Measurements from ENCODE around the gene FST.

FST gene

DNA sequence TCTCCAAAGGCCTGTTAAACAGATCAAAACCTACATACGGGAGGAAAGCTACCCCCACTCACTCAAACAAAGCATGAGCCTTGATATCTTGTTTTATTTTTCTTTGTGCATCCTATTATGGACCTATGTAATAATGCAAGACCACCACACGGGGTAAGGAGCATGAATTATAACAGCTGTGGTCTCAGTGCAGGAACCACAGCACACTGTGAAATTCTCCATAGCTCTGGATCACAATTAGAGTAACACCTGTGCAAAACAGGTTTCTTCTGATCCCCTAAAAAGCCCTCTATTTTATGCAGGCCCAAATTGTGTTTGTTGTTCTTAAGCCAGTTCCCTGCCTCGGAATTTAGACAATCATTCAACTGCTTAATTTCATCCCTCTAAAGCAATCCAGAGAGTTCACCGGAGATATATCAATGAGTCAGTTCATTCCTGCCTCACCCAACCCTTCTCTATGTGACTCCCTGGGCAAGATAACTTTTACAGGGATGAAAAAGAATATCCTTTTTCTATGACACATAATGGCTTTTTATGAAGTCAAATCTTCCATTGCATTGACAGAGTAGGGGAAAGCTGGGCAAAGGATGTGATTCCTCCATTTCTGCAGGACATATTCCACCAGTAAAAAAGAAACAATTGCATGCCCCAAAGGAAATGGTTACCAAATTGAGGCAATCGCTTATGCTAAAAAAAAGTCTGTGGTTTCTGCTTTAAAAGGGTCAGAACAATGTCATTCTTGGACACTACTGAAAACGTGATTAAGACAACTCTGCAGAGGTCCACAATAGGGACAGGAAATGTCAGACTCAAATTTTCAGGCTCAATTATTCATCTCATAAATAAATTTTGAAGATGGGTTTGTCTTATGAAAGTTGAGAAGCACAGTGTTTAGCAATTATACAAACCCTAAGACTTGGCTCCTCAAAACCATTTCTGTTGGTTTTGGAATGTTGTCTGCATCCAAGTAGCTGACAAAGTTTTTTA lies 41.6 kb upstream of the FST start:
- TF ChIP-seq, protein P1, sequence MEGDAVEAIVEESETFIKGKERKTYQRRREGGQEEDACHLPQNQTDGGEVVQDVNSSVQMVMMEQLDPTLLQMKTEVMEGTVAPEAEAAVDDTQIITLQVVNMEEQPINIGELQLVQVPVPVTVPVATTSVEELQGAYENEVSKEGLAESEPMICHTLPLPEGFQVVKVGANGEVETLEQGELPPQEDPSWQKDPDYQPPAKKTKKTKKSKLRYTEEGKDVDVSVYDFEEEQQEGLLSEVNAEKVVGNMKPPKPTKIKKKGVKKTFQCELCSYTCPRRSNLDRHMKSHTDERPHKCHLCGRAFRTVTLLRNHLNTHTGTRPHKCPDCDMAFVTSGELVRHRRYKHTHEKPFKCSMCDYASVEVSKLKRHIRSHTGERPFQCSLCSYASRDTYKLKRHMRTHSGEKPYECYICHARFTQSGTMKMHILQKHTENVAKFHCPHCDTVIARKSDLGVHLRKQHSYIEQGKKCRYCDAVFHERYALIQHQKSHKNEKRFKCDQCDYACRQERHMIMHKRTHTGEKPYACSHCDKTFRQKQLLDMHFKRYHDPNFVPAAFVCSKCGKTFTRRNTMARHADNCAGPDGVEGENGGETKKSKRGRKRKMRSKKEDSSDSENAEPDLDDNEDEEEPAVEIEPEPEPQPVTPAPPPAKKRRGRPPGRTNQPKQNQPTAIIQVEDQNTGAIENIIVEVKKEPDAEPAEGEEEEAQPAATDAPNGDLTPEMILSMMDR (IDR thresholded peaks at IDR 0.05; ENCODE audit: low read length, missing control alignments) = no peak
- peak; percentile 40 for DNase-seq (ENCODE audit: low read depth)
- H3K4me3 ChIP-seq (replicated peaks; ENCODE audit: low read depth, low read length) = no peak overlapping the region

DNA sequence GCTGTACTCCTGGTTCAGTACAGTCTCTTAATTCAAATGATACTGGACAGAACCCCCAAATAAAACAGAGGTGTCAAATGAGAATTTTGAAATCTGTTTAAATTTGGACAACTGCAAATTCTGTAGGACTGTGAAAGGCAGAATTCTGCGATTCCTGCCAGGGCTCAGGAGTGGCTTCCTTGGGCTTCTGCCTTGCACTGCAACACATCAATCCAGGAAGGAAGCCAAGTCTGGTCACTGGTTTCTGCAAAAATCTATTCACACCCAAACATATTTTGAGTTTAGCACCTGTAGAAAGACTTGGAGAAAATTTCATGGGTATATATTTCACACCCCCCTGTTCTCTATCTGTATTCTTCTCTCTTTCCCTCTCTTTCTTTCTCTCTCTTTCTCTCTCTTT lies 37.5 kb upstream of the FST start:
- DNase-seq (ENCODE audit: low read depth) = no peak
- TF ChIP-seq, protein P1 (IDR thresholded peaks at IDR 0.05; ENCODE audit: low read length, missing control alignments) = no peak
- no peak overlapping the region for H3K4me3 ChIP-seq (replicated peaks; ENCODE audit: low read depth, low read length)

DNA sequence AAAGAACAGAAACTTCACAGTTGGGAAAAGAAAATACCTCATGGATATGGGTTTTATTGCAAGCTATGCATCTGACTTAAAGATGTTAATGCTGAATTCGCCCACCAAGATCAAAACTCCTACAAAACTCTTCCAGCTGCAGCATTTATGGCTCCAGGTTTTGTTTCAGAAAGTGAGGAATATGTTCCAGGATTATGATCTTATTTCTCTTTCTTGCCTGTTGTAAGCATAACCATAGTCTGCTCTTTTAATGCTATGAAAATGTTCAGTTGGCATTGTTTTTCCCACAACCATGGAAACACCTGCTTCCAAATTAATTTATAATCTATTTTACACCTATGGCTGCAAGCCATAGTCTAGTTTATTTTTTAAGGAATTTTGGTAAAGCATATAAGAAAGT lies 34.9 kb upstream of the FST start:
- TF ChIP-seq, protein P1 (IDR thresholded peaks at IDR 0.05; ENCODE audit: low read length, missing control alignments) = no peak
- no peak for DNase-seq (ENCODE audit: low read depth)
- H3K4me3 ChIP-seq (replicated peaks; ENCODE audit: low read depth, low read length) = no peak overlapping the region

DNA sequence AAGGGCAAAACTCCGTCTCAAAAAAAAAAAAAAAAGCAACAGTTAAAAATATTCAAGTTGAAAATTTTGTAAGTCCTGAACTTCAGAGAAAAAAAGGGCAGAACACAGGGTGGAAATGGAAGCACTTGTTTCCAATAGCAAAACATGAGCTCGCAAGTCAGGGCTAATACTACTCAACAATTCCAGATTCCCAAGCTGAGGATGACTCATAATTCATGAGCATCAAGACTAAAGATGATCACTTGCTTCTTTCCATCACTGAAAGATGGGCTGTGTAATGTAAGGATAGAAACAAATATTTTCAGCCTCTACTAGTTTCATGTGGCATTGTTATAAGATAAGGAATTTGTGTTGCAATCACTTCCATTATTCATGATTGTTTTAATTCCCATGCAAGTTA lies 33.5 kb upstream of the FST start:
- H3K4me3 ChIP-seq (replicated peaks; ENCODE audit: low read depth, low read length) = no peak overlapping the region
- DNase-seq (ENCODE audit: low read depth) = peak; percentile 31
- TF ChIP-seq, protein P1 (IDR thresholded peaks at IDR 0.05; ENCODE audit: low read length, missing control alignments) = no peak

DNA sequence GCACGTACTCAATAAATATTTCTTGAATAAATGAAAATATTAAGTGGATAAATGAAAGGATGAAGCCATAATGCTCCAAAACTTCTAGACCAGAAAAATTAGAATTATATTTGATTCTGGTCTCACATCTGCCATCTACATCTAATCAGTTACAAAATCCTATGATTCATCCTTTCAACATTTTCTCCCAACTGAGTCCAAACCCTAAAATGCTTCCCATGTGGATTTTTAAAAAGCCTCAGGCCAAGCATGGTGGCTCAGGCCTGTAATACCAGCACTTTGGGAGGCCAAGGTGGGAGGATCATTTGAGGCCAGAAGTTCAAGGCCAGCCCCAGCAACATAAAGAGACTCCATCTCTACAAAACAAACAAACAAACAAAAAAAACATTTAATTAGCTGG lies 31.6 kb upstream of the FST start:
- TF ChIP-seq, protein P1 (IDR thresholded peaks at IDR 0.05; ENCODE audit: low read length, missing control alignments) = no peak
- H3K4me3 ChIP-seq (replicated peaks; ENCODE audit: low read depth, low read length) = no peak overlapping the region
- no peak for DNase-seq (ENCODE audit: low read depth)

DNA sequence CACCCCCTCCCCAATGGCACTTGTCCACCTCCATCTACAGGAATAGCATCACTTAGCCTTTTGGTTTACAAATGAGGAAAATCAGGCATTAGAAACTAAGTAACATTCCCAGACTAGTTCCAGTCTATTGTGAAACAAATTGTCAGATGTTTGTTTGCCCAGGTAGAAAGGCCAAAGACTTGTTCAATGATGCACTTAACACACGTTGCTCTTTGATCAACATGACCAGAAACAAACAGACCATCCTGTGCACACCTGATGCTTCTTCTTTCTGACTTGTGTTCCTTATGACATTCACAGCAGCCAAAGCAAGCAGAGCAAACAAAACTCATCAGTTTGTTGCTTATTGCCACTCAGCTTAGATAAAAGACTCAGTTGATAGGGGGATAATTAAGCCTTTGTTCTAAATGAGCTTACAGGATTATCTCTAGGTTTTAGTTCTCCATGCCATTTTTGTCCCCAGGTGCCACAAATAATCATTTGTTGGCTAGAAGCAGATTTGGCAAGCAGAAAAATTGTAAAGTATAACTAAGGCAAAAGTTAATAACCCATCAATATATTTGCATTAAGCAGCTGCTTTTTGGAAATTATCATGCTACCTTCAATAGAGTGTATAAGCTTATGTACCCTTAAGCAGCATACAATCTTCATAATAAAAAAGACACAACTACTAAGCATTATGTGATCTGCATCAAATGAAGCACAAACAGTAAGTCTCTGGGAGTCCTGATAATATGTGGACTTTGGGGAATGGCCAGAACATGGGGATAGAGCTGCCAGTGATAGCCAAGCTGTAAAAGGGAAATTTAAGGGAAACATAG lies 26.3 kb upstream of the FST start:
- no peak for DNase-seq (ENCODE audit: low read depth)
- TF ChIP-seq, protein P1 (IDR thresholded peaks at IDR 0.05; ENCODE audit: low read length, missing control alignments) = no peak
- H3K4me3 ChIP-seq (replicated peaks; ENCODE audit: low read depth, low read length) = no peak overlapping the region
